DMS79 treated with DMSO at 0.1 percent for 48 hours (cell line): ENCODE measurements around the gene TUBA1C.
"Not testable (repeated sequence)": the region's sequence is repeated elsewhere in the genome, so short reads cannot be mapped to it uniquely, and the experiment has no call there.

Experiments
- DNase-seq: peaks from one replicate; lab custom pipeline; 2025; lab: John Stamatoyannopoulos, UW

TUBA1C gene

DNA sequence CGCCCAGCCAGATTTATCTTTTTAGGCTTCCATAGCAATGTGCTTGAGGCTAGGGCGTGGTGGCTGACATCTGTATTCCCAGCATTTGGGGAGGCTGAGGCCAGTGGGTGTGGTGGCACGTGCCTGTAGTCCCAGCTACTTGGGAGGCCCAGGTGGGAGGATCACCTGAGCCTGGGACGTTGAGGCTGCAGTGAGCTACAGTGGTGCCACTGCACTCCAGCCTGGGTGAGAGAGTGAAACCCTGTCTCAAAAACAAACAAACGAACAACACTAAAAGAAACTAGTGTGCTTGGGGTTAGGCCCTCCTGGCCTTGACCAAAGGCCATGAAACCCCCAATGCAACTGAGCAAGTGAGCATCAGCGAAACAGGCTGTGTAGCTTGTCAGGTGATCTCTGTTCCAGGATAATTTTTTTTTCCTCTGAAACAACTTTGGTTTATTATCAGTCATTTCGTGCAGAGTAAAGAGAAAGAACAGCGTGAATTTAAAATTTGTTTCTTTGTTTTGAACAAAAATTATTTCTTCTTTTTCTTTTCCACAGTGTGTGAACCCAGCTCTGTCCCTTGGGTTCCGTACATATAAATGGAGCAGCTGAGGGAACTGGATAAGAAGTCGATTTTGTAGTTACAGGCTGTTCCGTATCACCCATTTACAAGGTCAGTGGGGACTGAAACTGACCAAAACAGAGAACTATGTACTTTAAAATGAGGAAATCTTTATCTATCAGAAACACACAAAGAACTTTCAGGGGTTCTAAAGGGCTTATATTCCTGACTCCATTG, 8.8 kb upstream of the TUBA1C start:
- no peak for DNase-seq

DNA sequence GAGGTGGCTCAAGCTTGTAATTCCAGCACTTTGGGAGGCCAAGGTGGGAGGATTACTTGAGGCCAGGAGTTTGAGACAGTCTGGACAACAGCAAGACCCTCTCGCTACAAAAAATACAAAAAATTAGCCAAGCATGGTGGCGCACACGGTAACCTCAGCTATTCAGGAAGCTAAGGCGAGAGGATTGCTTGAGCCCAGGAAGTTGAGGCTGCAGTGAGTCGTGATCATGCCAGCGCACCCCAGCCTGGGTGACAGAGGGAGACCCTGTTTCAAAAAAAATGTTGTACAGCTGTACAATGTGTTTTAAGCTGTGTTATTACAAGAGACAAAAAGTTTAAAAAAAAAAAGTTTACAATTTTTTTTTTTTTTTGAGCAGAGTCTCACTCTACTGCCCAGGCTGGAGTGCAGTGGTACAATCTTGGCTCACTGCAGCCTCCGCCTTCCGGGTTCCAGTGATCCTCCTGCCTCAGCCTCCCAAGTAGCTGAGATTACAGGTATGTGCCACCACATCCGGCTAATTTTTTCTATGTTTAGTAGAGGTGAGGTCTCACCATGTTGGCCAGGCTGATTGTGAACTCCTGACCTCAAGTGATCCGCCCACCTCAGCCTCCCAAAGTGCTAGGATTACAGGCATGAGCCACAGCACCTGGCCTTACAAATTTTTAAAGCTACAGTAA, 7.2 kb upstream of the TUBA1C start:
- not testable (repeated sequence) for DNase-seq

DNA sequence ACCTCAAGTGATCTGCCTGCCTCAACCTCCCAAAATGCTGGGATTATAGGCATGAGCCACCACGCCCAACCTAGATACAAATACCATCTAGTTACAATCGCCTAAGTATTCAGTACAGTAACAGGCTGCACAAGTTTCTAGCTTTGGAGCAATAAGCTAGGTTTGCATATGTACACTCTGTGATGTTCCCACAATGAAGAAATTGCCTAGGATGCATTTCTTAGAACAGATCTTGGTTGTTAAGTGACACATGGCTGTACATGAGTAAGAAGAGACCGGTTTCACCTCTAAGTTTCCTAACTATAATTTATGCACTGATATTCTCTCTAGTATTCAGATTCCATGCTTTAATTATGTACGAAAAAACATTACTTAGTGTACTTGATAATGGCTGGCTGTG, 5.4 kb upstream of the TUBA1C start:
- DNase-seq, result no peak

DNA sequence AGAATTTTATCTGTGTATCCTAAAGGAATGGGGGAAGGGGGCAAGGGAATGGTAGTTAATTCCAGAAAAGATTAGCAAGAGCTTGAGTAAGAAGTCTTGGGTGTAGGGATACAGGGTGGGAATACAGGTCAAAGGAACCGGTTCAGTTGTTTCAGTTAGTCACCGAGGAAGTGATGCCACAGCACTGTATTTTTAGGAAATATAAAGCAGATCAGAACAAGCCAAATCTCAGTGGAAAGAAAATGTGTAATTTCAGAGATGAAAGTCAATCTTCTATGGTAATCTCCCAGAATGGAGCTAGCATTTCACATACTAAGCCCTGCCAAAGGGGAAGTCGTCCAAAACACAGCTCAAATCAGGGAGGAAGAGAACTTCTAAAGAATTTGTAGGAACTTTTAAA, 4.7 kb upstream of the TUBA1C start:
- no peak for DNase-seq

DNA sequence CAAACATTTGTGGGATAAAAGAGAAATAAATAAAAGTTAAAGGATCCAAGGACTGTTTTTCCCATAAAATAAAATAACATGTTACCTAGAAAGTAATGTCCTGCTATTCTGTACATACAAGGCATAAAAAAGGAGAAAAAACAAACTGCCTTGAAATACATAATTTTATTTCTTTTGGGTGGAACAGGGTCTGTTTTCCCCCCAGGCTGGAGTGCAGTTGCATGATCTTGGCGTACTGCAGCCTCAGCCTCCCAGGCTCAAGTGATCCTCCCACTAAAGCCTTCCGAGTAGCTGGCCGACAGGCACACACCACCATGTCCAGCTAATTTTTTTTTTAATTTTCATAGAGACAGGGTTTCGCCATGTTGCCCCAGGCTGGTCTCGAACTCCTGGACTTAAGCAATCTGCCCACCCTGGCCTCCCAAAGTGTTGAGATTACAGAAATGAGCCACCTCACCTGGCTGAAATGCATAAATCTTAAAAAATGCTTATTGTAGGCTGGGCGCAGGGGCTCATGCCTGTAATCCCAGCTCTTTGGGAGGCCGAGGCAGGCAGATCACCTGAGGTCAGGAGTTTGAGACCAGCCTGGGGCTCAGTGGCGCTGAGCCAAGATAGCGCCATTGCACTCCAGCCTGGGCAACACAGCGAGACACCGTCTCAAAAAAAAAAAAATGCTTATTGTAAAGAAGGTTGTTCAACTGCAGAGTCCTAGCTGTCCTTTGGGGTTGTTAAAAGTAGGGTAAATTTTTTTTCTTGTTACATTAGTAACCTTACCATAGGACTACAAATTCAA, 4.1 kb upstream of the TUBA1C start:
- no peak for DNase-seq

DNA sequence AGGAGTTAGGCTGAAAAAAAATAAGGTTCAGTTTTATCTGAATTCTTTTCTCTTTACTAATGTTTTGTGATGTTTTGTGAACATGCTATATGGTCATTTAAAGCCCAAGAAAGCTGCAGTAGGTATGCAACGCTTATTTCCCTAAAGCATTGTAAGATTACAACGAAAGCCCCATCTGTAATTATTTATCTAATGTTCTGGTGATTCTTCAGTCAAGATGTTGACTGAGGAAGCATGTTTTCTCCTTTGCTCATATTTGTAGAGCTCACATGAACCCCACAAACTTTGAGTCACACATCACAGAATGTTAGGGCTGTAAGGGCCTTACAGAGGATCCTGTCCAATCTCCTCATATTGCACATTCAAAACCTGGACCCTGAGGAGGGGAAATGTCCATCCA, 3.2 kb upstream of the TUBA1C start:
- no peak for DNase-seq

DNA sequence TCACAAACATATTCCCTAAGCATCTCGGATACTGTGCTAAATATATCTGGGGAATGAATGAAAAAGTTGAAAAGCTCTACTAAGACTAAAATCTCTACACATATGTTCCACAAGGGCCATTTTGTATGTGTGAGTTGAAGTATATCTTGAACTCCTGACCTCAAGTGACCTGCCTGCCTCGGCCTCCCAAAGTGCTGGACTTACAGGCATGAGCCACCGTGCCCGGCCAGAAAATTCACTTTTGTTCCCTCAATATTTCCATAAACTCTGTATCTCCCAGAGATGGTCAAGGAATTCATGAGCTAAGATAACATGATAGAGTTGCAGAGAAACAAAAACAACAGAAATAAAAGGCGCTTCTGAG, 1.5 kb upstream of the TUBA1C start:
- DNase-seq, result no peak

DNA sequence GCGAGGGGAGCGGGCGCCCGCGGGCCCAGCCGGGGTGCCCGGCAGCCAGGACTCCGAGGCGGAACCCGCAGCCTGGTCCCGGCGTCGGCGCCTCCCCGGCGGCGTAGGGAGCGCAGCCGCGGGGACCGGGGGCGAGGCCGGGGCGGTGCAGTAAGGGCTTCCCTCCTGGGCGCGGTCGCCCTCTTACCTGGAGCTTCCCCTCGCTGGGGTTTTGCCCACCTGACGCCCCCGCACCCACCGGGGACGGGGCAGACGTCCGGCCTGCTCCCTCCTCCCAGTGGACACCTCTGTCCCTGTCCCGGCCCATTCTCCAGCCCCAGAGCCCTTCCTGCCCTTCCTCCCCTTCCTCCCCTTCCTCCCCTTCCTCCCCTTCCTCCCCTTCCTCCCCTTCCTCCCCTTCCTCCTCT, 413 bp upstream of the TUBA1C start:
- peak; percentile 56 for DNase-seq

DNA sequence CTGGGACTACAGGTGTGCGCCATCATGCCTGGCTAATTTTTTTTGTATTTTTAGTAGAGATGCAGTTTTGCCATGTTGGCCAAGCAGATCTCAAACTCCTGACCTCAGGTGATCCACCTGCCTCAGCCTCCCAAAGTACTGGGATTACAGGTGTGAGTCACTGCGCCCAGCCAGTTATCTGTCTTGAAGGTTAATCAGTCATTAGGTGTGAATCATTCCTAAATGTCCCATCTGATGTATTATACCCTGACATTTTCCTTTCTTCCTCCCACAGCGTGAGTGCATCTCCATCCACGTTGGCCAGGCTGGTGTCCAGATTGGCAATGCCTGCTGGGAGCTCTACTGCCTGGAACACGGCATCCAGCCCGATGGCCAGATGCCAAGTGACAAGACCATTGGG, 4.3 kb downstream of the TUBA1C start:
- not testable (repeated sequence) for DNase-seq

DNA sequence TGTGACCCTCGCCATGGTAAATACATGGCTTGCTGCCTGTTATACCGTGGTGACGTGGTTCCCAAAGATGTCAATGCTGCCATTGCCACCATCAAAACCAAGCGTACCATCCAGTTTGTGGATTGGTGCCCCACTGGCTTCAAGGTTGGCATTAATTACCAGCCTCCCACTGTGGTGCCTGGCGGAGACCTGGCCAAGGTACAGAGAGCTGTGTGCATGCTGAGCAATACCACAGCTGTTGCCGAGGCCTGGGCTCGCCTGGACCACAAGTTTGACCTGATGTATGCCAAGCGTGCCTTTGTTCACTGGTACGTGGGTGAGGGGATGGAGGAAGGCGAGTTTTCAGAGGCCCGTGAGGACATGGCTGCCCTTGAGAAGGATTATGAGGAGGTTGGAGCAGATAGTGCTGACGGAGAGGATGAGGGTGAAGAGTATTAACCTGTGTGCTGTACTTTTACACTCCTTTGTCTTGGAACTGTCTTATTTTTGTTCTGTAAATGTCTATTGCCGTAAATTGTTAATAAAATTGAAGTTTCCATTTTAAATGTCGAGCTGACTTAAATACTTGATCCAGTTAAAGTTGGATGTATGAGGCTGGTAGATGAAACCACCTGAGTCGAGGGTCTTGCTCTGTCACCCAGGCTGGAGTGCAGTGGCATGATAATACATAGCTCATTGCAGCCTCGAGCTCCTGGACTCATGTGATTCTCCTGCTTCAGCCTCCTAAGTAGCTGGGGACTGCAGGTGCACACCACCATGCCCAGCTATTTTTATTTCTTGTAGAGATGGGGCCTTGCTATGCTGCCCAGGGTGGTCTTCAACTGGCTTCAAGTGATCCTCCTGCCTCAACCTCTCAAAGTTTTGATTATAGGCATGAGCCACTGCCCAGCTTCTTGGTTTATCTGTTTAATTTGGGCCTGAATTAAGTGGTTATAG, 8.2 kb downstream of the TUBA1C start:
- no peak for DNase-seq

DNA sequence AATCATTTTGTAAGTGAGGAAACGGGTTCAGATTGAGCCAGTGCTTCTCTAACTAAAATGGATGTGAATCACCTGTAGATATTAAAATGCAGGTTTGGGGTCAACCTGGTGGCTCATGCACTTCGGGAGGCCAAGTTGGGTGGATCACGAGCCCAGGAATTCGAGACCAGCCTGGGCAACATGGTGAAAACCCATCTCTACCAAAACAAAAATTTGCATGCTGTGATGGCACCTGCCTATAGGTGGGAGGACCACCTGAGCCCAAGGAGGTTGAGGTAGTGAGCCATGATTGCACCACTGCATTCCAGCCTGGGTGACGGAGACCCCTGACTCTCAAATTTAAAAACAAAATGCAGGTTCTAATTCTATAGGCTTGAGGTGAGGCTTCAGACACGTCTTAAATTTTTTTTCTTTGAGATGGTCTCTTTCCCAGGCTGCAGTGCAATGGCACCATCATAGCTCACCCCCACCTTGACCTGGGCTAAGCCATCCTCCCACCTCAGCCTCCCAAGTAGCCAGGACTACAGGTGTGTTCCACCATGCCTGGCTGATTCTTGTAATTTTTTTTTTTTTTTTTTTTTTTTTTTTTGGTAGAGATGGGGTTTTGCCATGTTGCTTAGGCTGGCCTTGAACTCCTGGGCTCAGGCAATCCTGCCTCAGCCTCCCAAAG, 9.0 kb downstream of the TUBA1C start:
- DNase-seq, result no peak

DNA sequence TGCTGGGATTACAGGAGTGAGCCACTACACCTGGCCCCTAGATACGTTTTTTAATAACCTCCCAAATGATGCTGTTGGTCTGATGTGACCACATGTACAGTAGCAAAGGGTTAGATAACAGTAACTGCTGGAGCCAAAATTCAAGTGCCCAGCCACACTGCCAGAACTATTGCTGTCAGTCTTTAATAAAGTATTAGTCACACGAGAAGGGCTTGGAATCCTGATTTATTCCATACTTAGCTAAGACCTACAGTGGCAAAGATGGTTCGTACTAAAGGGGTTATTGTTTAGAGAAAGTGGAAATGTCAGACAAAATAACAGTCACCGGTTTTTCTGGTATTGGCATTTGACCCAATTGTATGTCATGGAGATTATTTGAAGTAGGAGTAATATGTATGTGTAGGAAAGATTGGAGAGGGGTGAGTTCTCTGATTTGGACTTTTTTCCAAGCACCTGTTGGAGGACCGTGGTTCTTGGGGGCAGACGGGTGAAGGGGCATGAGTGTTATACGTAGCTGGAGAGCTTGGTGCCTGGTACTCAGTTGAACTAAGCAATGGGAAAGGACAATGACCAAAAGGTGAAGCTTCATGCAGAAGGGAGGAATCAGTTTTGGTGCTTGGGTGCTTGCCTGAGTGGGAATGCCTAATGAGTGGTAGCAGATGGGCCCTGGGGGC, 9.7 kb downstream of the TUBA1C start:
- no peak for DNase-seq

DNA sequence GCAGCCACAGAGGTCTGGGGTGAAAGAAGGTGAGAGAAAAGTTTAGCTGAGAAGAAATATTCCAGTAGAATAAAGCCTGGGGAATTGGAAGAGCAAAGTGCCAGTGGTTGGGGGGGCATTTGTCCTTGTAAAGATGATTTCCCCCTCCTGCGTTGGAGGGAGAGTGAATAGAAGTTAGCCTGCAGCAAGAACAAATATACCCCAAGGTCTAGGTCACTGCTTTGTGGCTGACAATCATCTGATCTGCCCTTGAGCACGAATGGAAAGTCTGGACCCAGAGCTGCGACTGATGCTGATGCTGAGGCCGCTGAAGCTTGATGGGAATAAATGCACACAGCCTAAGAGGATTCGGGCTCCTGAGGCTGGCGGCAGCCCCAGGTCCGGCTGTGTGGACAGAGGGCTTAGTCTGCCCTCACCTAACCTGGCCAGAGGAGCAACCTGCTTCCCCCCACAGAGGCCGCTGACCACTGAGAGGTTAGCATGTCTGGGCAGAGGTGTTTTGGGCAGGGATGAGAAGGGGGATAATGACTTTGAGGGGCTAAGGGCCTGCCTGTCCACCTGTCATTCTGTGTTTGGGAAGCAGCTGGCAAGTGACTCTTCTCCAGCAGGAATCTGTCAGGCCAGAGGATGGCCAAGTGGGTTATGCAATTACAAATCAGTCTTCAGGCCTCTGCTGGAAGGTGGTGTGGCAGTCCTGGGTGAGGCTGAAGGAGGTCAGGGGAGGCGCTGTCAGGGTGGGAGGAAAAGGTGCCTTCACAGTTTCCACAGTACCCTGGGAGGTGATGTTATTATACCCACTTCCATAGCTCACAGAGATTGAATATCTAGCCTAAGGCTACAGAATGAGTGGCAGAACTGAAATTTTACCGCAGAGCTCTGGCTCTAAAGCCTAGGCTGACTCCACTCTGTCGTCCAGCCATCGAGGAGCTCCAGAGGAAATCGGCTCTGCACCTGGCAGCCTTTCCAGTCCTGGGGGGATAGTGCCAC, 11.7 kb downstream of the TUBA1C start:
- no peak for DNase-seq

DNA sequence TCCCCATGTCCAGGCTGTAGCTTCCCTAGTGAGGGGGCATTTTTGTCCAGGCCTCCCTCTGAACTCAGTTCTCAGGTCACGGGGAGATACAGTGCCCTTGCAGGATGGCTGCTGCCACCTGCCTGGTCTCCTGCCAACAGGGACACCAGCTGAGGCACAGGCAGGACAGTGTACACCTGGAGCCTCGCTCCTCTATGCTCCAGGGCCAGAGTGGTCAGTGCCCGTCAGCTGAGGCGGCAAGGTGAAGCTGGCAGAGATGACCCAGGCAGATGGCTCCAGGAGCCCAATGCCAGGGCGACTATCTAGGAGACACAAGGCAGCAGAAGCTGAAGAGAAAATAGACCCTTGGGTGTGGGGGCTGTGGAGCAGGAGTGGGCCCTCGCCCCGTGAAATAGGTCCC, 12.6 kb downstream of the TUBA1C start:
- DNase-seq, result no peak

DNA sequence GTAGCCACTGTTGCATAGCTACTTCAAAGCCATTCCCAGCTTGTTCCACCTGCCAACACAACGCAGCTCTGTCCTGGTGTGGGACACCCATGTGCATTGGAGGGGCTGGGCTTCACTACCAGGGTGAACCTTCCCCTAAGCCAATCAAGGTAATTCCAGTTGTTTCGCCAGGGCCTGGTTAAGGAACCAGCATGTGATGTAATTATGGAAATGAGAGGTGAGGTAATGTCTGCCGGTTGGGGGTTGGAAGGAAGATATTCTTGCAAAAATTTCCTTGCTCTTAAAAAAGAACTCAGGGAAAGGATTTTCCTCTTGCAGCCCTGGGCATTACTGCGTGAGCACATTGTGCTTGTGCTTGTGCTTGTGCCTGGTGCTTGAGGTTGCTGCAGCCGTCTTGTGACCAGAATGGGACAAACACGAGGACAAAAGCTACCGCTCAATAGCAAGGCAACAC, 14.9 kb downstream of the TUBA1C start:
- DNase-seq, result peak; percentile 30

DNA sequence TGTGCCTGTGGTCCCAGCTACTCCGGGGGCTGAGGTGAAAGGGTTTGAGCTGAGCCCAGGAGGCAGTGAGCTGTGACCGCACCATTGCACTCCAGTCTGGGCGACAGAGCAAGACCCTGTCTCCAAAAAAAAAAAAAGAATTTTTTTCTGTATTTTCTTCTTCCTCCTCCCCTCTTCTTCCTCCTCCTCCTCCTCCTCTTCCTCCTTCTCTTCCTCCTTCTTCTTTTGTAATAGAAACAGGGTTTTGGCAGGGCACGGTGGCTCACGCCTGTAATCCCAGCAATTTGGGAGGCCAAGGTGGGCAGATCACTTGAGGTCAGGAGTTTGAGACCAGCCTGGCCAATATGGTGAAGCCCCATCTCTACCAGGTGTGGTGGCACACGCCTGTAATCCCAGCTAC, 15.7 kb downstream of the TUBA1C start:
- DNase-seq, result not testable (repeated sequence)

DNA sequence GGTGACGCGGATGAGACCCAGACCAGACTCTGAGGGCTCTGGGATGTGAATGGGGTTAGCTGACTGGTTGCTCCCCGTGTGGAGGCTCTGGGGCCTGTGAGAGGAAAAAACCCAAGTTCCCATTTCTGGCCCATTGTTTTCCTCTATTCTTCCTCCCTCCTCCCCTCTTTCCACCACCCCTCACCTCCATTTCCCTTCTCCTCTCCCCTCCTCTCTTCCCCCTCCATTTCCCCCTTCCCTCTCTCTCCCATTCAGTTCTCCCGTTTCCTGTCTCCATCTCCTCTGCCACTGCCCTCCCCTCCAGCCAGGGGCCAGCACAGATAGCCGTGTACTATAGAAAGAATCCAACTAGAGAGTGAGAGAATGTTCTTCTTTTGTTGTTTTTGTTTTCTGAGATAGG, 17.4 kb downstream of the TUBA1C start:
- DNase-seq, result no peak

DNA sequence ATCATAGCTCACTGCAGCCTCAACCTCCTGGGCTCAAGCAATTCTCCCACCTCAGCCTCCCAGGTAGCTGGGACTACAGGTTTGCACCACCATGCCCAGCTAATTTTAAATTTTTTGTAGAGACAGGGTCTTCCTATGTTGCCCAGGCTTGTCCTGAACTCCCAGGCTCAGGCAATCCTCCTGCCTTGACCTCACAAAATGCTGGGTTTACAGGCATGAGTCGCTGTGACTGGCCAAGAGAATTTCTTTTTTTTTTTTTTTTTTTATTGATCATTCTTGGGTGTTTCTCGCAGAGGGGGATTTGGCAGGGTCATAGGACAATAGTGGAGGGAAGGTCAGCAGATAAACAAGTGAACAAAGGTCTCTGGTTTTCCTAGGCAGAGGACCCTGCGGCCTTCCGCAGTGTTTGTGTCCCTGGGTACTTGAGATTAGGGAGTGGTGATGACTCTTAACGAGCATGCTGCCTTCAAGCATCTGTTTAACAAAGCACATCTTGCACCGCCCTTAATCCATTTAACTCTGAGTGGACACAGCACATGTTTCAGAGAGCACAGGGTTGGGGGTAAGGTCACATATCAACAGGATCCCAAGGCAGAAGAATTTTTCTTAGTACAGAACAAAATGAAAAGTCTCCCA, 18.0 kb downstream of the TUBA1C start:
- not testable (repeated sequence) for DNase-seq
